ENCODE measurements around the gene ZBTB45.
"Not testable (repeated sequence)": the region's sequence is repeated elsewhere in the genome, so short reads cannot be mapped to it uniquely, and the experiment has no call there.

ZBTB45 gene

GRCh38 chr19:58499021-58499927 is 20.3 kb downstream of the ZBTB45 start:
- Mint-ChIP-seq H3K36me3 (ENCODE audit: low read depth) (no peaks in the 10 kb centered on the region), H3K27ac (peak overlapping the region; percentile 84 to 96 (median 86)), H3K27me3 (ENCODE audit: low read depth) (peaks cover 4% of the 10 kb centered on the region), H3K9me3 (peaks cover 3% of the 10 kb centered on the region), H3K4me3 (peak overlapping the region; percentile 90 to 91 (median 90)), H3K4me1 (peaks cover 14% of the 10 kb centered on the region)
- TF ChIP-seq CTCF (IDR thresholded peaks at IDR 0.05; ENCODE audit: unreplicated experiment in 3 of 3) = peak in 2 of 3 experiments; percentile 18 to 43

- peaks cover 14% of the 10 kb centered on the region for H3K4me1 Mint-ChIP-seq
- TF ChIP-seq CTCF (IDR thresholded peaks at IDR 0.05; ENCODE audit: unreplicated experiment in 3 of 3) = no peak
- H3K4me3 Mint-ChIP-seq = peak overlapping the region; percentile 90 to 91 (median 90)
- H3K36me3 Mint-ChIP-seq (ENCODE audit: low read depth) = no peaks in the 10 kb centered on the region
- H3K27me3 Mint-ChIP-seq (ENCODE audit: low read depth) = peaks cover 4% of the 10 kb centered on the region
- peak overlapping the region; percentile 84 to 96 (median 86) for H3K27ac Mint-ChIP-seq
- H3K9me3 Mint-ChIP-seq = peaks cover 3% of the 10 kb centered on the region
Observed at GRCh38 chr19:58498316-58499020, 21.1 kb downstream of the ZBTB45 start.

- no peaks in the 10 kb centered on the region for H3K36me3 Mint-ChIP-seq (ENCODE audit: low read depth)
- H3K4me3 Mint-ChIP-seq = peak overlapping the region; percentile 15 to 34 (median 30)
- no peak for TF ChIP-seq CTCF (IDR thresholded peaks at IDR 0.05; ENCODE audit: unreplicated experiment in 3 of 3)
- H3K9me3 Mint-ChIP-seq = peaks cover 3% of the 10 kb centered on the region
- H3K27ac Mint-ChIP-seq = no peak overlapping the region
- peaks cover 14% of the 10 kb centered on the region for H3K4me1 Mint-ChIP-seq
- peaks cover 4% of the 10 kb centered on the region for H3K27me3 Mint-ChIP-seq (ENCODE audit: low read depth)
Observed at GRCh38 chr19:58497634-58498170, 21.9 kb downstream of the ZBTB45 start.

GRCh38 chr19:58492265-58492664 is 27.3 kb downstream of the ZBTB45 start:
- H3K27ac Mint-ChIP-seq = no peak overlapping the region
- H3K4me1 Mint-ChIP-seq = no peaks in the 10 kb centered on the region
- H3K27me3 Mint-ChIP-seq (ENCODE audit: low read depth) = no peaks in the 10 kb centered on the region

GRCh38 chr19:58491393-58491792 is 28.2 kb downstream of the ZBTB45 start:
- no peak overlapping the region for H3K27ac Mint-ChIP-seq
- no peaks in the 10 kb centered on the region for H3K9me3 Mint-ChIP-seq
- H3K27me3 Mint-ChIP-seq (ENCODE audit: low read depth) = no peaks in the 10 kb centered on the region
- no peak overlapping the region for H3K4me3 Mint-ChIP-seq
- no peaks in the 10 kb centered on the region for H3K36me3 Mint-ChIP-seq (ENCODE audit: low read depth)
- no peak for TF ChIP-seq CTCF (IDR thresholded peaks at IDR 0.05; ENCODE audit: unreplicated experiment in 3 of 3)
- H3K4me1 Mint-ChIP-seq = no peaks in the 10 kb centered on the region

More at GRCh38 chr19:58492265-58492664, 27.3 kb downstream of the ZBTB45 start:
- H3K36me3 Mint-ChIP-seq (ENCODE audit: low read depth) = no peaks in the 10 kb centered on the region
- no peak overlapping the region for H3K4me3 Mint-ChIP-seq
- no peaks in the 10 kb centered on the region for H3K9me3 Mint-ChIP-seq
- no peak for TF ChIP-seq CTCF (IDR thresholded peaks at IDR 0.05; ENCODE audit: unreplicated experiment in 3 of 3)

GRCh38 chr19:58484349-58484748 is 35.3 kb downstream of the ZBTB45 start:
- not testable (repeated sequence) for H3K4me3 Mint-ChIP-seq; H3K36me3 Mint-ChIP-seq (ENCODE audit: low read depth); H3K27ac Mint-ChIP-seq; H3K4me1 Mint-ChIP-seq; H3K27me3 Mint-ChIP-seq (ENCODE audit: low read depth); H3K9me3 Mint-ChIP-seq

All from nephron (organoid).